ENCODE data around the gene UPP2.

Gene UPP2

DNA sequence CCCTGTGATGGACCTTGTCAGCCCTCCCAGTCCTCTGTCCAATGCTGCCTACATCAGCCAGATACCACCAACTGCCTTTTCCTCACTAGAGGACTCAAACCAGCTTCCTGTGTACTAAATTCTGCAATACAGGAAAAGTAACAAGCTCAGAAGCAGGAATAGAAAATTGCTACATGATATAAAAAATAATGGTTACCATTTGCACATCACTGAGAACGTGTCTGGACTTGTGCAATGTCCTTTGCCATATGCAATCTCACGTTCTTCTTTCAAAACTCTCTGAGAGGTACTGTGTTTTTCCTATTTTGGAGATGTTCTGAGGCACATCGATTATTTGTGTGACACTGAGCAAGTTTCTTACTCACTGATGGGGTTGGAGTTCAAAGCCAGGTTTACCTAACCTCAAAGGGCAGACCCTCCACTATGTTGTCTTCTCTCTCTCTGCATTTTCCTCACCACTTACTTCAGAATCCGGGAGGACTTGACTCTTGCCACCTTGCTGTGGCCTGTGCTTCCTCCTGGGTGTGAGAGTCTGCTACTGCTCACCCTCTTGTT, 12.1 kb downstream of the UPP2 start:
- no peak for DNase-seq

DNA sequence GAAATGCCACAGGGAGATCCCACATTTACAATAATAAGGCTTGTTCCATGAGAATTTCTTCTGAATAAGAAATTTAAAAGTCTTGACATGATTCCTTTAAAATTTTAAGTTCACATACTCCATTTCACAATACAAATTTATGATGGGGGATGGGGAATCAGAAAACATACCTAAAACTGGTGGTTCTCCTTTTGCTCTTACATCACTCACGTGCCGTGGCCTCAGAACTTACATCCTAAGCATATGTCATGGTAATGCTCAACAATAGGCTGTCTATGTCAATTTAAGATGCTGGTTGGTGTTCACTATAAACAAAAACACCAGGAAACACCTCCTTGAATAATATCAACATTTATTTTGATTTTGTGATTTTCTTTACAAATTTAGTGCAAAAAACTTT, 12.8 kb downstream of the UPP2 start:
- DNase-seq = no peak

DNA sequence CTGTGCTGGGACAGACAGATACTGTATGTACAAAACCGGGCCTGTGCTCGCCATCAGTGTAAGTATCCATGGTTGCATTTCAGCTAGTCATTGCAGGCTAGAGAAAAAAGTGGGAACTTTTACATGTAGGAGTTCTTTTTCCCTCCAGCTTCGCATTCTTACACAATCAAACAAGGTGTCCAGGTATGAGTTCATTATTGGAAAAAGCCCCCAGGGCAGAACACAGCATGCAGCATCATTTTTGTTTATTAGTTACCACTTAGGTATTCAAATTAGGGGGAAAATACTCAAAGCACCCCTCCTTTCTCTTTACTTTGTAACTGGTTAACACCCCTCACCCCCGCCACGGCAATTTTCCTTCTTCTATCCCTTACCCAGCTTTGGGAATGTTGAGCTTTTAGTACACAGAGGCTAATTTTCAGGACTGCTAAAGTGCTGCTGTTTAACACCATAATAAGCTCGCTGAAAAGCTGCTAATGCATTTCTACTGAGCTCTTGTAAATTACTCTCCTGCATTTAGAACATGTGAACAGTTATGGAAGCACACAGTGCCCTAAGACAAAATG, 13.6 kb downstream of the UPP2 start:
- no peak for DNase-seq

DNA sequence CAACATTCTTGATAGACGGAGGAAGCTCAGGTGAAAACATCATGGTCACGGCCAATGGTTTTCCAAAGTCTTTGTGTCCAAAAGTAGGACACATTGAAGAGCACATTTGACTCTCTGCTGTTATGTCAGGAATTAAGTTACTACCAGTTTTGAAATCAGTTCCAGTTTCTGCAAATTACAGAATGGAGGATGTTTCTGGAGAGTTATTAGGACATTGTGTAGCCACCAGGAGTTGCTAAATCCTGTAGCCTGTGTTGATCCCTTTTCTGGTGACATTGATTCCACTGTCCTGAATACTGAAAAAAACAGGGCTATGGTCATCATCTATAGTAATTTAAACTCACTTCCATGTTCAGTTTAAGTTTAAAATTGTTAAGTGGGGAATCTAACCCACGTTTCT, 15.3 kb downstream of the UPP2 start:
- DNase-seq = no peak

DNA sequence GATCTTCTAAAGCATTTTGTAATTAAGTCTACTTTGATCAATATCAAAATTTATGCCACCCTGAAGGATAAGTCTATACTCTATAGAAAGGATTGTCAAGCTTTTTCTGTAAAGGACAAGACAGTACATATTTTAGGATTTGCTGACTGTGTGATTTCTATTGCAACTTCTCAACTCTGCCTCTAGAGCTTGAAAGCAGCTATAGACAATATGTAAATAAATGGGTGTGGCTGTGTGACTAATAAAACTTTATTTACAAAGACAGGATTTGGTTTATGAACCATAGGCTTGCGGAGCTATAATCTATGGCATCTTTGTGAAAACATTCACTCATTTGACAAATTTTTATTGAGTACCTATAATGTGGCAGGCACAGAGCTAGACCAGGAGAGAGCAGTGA, 18.4 kb downstream of the UPP2 start:
- no peak for DNase-seq

DNA sequence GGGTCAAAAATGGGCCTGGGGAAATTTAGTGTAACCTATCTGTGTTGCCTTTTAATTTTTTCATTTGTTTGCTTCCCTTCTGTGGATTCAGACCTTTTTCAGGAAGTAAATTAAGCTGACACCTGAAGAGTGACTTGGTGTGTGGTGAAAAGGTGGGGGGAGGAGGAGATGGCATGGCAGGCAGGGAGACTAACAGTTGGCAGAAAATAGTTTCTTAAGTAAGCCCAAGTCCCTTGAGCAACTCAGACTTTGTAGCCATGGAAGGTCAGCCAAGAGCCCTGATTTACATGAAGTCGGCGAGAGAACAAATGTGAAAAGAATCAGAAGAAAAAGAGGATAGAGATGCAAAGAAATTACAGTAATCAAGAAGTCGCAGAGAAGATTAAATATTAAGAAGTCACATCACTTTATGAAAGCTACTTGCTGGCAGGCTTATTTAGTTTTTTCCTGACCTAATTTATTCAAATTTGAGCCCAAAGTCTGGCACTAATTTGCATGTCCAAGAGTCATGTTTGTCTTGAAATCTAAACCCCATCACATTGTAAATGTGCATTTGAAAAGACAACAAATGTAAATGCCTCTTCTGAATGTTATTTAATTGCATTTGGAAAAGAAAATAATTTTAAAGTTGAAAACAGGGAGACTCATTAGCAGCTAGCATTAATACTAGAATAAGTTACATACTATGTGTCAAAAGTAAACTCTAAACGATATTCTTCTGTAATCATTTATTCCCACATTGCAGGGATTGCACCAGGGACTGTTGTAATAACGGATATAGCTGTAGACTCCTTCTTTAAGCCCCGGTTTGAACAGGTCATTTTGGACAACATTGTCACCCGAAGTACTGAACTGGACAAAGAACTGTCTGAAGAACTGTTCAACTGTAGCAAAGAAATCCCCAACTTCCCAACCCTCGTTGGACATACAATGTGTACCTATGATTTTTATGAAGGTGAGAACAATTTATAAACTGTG, 19.3 kb downstream of the UPP2 start:
- no peak for DNase-seq

DNA sequence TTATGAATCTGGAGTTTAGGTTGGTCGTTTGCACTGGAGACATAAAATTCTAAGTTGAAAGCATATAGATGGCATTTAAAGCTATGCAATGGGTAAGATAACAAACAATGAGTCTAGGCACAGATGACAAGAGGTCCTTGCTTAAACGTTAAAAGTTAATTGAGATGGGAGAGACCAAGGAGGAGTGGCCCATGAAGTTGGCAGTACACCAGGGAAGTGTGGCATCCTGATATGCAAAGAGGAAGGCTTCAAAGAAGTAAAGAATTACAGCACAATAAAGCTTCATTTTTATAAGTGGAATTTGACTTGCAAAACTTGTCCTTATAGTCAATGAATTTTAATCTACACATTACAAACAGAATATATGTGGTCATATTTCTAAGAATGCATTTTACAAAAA, 23.2 kb downstream of the UPP2 start:
- no peak for DNase-seq

DNA sequence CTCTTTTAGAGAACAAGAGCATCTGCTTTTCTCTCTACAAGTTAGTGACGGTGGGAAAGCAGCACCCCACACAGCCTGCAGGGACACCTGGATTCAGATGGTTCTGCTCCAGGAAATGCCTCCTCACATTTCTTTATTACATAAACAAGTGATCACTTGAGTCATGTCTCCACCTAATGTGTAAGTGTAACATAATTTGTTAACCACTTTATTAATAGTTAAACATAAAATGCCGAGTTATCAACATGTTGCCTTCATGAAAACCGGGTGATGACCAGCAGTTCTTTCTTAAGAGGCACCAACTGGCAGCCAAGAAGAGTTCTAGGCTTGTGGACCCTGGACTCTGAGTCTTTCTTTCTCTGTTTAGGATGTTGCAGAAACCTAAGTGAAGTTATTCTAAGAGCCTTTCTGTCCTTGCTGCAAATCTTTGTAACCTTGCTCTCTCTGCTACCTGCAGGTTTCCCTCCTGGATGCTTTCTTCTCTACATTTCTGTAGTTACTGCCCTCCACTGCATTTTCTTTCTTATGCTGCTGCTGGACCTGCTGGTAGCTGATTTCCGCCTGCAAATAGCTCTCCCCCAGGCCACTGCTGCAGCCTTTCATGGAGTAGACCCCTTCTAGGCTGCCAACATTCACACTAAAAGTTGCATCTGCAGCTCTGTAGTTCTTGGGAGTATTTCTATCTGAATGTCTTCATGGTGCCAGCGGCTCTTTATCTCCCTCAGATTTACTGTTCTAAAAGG, 24.3 kb downstream of the UPP2 start:
- DNase-seq = no peak

DNA sequence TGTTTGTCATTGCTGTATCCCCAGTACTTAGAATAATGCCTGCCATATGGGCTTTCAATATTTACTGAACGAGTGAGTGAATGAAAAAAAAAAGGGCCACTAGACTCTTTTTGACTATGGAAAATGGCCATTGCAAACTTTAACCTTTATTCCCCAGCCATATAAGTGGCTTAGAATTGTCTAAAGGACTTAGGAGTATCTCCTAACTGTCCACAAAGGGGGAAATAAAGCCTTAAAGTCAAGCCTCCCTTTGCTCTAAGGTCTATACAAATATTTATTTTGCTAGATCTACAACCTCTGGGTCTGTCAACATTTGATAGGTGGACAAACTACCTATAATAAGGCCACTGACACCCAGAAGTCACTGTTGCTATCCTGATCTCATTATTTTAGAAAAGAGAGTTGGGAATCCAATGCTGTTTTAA, 25.7 kb downstream of the UPP2 start:
- DNase-seq = no peak

DNA sequence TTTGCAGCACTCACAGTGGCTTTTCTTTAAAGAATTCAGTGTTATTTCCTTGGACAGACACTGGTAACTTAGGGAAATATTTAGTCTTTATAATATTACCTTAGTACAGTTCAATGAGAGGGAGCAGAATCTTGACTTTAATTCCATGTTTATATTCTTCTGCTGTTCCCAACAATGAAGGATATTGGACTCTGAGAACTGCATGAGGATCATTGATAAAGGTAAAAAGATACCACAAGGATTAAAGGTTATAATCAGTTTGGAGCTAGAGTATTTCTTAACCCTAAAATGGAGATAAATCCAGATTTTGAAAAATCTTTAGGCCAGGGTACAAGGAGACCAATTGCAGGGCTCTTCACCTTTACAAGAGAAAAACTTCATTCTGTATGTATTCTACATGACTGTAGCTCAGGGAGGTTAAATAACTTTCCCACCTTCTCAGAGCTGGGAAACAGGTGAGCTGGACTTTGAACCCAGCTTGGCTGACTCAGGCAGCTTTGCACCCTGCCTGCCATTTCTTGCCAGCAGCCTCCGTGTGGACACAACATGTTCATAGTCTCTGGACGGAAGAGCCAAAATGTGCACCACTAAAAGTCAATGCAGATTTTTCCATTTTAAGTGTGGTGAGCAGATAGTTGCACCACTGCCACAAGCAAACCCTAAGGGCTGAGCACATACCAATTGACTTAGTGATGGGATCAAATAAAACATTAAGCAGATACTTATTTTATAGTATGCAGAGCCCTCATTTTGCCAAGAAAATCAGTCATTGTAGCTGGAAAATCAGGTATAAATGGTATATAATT, 26.7 kb downstream of the UPP2 start:
- no peak for DNase-seq

DNA sequence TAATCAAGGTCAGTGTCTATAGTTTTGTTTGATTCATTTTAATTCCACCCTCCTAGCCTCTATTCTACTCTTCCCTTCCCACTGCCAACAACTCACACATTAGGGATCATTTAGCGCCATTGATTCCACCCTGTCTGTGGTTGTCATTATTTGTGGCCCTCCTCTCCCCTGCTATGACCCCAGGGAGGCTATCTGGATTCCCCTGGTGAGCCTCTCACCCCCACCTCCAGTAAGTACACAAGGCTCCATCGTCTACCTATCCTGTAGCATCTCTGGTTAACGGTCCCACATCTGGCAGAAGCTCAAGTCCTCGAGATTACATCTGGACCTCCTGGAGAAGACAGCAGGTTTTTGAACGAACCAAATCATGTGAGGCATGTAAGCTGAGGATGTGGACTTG, 27.4 kb downstream of the UPP2 start:
- no peak for DNase-seq

DNA sequence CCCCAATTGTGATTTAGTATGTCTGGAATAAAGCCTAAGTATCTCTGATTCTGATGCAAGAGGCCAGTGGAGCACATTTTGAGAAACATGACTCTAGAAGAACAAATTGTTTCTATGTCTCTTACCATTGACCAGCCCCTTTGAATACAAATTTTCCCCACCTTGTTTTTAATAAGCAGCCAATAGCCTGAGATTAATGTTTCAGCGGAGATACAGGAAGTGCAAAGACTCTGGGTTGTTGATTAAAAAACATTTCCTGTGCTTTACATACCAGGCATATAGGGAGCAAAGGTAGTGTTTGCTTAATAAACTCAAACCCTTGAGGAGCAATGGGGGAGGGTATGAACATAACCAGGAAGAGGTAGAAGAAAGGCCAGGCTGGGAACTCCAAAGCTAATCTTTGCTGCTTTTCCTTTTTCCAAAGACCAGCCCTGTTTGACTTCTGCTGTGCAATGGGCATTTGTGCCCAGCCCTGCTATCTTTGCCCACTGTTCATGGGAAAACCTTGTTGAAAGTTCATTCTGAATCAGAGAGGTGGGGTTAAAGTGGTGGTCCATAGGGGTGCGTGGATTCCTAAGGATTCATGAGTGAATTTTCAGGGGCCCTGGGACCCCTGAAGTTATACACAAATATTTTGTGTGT, 29.3 kb downstream of the UPP2 start:
- DNase-seq = no peak

DNA sequence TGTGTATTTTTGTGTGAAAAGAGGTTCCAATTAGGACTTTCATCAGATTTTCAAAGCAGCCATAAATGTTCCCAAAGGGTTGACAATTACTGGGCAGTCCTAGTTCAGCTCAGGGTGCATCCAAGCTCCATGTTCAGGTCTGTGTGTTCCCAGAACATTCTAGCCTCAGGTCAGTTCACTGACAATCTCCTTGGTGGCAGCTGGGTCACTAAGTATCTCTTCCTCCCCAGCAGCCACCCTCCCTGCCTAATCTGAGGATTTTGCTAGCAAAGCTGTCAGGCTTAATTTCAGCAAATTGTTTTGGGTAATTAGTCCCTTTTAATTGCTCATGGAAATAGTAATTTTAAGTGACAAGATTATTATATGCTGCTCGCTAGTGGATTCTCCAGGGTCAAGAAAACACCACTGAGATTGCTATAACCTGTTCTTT, 29.8 kb downstream of the UPP2 start:
- no peak for DNase-seq

DNA sequence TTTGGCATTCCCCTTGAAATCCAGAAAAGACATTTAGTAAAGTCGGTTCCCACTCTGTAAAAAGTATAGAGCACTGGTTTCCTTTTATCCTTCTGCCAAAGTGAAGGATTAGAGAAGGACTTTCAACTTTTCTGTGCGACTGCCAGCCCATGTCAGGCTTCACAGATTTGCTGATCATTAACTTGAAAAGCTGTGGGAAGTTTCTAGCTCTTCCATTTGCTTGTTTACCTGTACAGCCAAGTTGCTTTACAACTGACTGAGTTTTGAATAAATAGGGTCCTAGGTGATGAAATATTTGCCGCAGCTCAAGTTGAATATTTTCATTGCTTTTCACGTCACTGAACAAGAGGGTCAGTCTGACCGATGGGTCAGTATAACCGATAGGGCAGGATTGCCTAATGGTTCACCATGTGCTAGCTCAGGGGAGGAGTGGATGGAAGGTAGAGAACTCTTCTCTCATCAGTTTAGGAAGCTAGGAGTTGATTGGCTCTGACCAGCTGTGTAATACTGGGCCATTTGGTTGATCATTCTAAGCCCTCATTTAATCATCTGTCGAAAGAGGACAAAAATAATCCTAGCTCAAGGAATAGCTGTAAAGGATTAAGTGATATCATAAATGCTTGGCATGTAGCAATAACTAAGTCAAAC, 30.4 kb downstream of the UPP2 start:
- no peak for DNase-seq

DNA sequence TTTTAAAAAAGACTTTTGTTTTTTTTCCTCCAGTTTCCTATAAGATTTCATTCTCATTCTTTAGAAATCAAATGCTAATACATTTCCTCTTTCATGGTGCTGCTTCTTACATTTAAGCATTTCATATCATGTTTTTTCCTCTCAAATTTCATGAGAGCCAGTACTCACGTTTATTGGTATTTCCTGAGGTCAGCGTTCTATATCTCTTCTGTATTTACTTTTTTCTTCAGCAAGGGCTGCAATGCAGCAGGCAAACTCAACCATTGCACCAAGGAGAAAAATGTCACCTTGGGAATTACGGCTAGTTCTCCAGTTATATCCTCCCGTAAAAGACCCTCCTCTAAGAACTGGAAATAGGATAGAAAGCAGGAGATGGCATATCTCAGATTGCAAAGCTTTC, 32.4 kb downstream of the UPP2 start:
- no peak for DNase-seq

DNA sequence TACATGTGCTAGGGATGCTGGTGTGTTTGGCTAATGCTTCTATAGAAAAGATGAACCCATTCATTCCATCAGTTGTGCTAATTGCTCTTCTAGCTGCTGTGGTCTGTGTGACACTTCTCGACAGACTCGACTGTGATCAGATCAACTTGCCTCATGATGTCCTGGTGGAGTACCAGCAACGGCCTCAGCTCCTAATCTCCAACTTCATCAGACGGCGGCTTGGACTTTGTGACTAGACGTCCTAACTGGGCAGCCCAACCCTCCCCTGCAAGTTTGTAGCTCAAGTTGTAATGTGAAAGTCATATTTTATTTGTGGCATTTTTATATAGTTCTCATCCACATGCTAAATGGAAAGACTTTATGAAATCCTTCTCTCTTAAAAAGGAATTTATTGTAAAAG, 33.0 kb downstream of the UPP2 start:
- DNase-seq = no peak

DNA sequence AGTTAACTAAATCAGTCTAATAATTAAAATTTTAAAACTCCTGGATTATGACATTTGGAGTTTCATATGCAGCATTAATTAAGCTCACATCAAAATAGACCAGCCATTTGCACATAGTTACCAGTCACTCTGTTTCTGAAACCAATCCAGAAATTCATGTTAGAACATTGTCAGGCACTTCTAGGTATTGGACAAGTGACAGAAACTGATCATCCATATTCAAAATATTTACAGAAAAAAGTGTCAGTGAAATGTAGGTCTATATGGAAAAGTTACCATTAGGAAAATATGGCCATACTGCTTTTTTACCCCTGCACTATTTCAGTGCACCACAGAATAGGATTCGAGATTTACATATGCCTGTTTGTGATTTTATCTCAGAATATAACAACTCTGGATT, 33.4 kb downstream of the UPP2 start:
- DNase-seq = no peak

DNA sequence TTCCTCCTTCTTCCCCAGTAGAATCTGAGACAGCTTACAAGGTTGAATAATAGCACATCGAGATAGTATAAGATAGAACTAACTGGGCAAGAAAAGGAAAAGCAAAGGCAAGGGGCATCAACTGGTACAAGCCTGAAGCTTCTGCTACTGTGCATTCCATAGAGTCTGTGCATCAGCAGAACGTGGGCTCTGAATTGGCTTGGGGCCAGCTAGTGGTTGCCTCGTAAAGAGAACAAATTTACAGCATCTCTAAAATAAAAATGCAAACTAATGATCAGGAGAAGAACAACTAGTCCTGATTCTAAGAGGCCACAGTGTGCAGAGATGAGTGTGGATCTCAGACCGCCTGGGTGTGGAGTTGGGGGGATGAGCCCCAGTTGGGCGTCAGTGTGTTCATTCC, 36.6 kb downstream of the UPP2 start:
- DNase-seq = no peak

DNA sequence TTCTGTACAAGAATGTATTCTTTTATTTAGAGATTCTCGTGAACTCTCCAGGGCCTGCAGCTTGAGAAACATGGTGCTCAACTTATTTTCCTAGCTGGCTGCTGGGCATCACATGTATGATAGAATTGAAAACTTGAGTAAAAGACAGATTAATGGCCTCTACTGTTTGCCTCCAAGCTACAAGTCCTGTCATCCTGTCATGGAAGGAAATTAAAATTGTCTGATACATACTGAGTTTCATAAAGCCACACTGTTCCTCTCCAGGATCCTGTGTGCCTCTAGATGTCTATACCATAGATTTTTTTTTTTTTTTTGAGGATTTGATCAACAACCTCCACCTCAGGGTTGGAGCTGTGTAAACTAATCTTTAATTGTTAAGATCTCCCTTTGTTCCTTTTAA, 38.5 kb downstream of the UPP2 start:
- DNase-seq = no peak

DNA sequence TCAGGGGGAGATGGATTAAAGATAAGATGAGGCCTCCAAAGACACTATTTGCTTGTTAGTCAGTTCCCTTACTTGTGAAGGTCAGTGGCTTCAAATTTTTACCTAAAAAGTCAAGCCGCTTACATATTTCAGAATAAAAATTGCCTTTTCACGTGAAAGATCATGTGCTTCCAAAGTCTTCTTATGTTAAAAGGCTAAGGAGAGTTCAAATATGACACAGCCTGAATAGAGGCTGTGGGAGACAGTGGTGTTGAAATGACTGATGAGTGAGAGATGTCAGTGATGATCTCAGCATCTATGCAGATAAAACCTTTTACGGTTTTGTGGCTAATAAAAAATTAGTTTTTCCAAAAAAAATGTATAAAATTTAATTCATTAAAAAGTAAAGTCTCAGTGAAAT, 40.5 kb downstream of the UPP2 start:
- DNase-seq = no peak

DNA sequence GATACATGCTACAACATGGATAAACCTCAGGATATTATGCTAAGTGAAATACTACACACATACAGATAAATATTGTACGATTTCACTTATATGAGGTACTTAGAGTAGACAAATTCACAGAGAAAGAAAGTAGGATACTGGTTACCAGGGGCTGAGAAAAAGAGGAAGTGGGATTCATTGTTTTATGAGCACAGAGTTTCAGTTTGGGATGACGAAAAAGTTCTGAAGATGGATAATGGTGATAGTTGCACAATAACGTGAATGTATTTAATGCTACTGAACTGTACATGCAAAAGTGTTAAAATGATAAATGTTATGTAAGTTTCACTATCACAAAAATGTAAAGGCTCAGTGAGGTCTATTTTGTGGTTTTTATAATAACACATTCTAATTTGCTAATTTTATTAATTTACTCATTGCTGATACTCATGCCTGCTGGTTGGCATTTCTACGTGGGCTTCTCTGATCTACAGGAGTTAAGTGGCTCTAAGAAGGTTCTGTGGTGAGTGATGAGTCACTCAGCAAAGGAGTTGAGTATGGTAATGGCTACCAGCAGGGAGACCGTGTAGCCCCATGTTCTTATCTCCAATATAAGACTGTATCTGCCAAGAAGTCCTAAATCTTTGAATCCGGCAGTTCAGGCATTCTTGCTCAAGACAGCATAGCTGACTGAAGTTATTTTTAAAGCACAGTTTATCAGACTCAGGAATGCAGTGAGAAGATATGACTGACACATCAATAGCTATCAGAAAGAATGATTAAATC, 41.1 kb downstream of the UPP2 start:
- DNase-seq = no peak

Data from midbrain (tissue), 1 donor.